GM12865 (cell line): ENCODE measurements around the gene NGEF.
"Not testable (repeated sequence)": the region's sequence is repeated elsewhere in the genome, so short reads cannot be mapped to it uniquely, and the experiment has no call there.

ENCODE experiments used
- DNase-seq: peaks from one replicate; pipeline ENCODE4 v3.0.0; 2010; ENCODE audit warnings: low read depth
- H3K4me3 ChIP-seq: 2 replicates; pipeline ENCODE4 v1.5.1; 2011; ENCODE audit warnings: mild to moderate bottlenecking, low read depth, low read length, control low read depth
- TF ChIP-seq, protein P1 (sequence below): IDR thresholded peaks from 2 replicates; pipeline ENCODE4 v1.5.1; 2011; ENCODE audit warnings: low read length, control low read depth, low read depth, inconsistent platforms; ENCODE audit not compliant: insufficient read depth; ENCODE audit errors: missing control alignments

Gene NGEF

DNA sequence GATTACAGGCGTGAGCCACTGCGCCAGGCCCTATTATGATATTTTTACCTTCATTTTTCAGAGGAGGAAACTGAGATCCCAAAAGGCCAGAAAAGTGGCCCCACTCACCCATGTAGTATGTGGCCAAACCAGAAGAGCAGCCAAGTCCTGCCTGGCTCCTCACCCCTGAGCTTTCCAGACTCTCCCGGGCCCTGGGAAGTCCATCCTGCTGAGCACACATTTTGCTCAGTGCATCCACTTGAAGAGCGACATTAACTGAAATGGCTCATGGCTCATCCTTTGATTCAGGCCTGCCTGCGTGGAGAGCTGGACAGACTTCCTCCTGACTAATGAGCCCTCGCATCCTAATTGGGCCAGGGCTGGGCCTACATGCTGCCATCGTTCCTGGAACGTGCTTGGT is 9.5 kb upstream of the NGEF start:
- H3K4me3 ChIP-seq = no peak overlapping the region
- TF ChIP-seq, protein P1, sequence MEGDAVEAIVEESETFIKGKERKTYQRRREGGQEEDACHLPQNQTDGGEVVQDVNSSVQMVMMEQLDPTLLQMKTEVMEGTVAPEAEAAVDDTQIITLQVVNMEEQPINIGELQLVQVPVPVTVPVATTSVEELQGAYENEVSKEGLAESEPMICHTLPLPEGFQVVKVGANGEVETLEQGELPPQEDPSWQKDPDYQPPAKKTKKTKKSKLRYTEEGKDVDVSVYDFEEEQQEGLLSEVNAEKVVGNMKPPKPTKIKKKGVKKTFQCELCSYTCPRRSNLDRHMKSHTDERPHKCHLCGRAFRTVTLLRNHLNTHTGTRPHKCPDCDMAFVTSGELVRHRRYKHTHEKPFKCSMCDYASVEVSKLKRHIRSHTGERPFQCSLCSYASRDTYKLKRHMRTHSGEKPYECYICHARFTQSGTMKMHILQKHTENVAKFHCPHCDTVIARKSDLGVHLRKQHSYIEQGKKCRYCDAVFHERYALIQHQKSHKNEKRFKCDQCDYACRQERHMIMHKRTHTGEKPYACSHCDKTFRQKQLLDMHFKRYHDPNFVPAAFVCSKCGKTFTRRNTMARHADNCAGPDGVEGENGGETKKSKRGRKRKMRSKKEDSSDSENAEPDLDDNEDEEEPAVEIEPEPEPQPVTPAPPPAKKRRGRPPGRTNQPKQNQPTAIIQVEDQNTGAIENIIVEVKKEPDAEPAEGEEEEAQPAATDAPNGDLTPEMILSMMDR = no peak
- DNase-seq = no peak

DNA sequence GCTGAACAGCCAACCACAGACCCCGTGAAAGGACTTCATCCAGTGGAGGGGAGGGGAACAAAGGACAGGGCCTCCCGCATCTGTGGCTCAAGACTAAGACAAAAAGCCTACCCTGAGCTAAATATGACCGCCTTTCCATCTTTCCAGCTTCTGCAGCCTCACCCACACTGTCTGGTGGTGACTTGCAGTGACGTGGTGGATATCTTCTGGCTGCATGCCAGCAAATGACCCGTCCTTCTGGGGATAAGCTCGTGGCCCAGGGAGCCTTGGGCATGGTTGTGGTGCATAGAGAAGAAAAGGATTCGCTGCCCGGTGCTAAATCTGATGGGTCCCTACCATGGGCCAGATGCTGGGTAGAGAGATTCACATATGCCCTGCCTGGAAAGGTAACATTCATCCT is 8.7 kb upstream of the NGEF start:
- no peak for DNase-seq
- TF ChIP-seq, protein P1 = no peak
- H3K4me3 ChIP-seq = no peak overlapping the region

DNA sequence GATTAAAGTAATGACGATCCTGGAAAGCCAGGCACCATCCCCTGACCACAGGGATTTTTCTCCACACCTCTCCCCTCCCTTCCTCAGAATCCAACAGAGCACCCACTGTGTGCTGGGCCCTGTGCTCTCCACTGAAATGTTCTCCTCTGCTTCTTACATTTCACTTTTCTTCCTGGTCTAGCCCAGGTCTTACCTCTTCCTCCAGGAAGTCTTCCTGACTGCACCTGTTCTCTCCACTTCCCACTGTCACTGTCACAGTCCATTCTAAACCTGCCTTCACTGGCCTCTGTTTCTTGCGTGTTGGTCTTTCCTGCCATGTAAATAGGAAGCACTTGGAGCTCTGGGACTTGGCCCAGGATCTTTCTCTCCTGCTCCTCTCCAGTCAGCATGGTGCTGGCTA is 7.4 kb upstream of the NGEF start:
- DNase-seq = no peak
- TF ChIP-seq, protein P1 = no peak
- no peak overlapping the region for H3K4me3 ChIP-seq

DNA sequence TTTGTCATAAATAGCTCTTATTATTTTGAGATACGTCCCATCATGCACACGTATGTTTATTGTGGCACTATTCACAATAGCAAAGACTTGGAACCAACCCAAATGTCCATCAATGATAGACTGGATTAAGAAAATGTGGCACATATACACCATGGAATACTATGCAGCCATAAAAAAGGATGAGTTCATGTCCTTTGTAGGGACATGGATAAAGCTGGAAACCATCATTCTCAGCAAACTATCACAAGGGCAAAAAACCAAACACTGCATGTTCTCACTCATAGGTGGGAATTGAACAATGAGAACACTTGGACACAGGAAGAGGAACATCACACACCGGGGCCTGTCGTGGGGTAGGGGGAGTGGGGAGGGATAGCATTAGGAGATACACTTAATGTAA is 6.6 kb upstream of the NGEF start:
- not testable (repeated sequence) for DNase-seq, H3K4me3 ChIP-seq

DNA sequence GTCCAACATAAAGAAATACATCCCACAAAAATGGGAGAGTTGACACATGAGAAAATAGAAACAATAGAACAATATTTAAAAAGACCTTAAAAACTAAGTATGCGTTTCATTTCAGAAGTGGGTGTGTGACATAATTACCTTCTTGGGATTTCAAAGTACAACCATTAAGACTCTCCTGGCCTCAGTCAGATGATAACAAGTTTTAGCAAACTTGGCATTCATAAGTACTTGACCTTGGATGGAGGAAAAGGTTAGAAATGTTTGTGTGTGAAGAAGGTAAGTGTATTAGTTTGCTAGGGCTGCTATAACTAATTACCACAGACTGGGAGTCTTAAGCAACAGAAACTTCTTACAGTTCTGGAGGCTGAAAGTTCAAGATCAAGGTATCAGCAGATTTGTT is 4.9 kb upstream of the NGEF start:
- no peak for DNase-seq
- TF ChIP-seq, protein P1 = no peak
- no peak overlapping the region for H3K4me3 ChIP-seq

DNA sequence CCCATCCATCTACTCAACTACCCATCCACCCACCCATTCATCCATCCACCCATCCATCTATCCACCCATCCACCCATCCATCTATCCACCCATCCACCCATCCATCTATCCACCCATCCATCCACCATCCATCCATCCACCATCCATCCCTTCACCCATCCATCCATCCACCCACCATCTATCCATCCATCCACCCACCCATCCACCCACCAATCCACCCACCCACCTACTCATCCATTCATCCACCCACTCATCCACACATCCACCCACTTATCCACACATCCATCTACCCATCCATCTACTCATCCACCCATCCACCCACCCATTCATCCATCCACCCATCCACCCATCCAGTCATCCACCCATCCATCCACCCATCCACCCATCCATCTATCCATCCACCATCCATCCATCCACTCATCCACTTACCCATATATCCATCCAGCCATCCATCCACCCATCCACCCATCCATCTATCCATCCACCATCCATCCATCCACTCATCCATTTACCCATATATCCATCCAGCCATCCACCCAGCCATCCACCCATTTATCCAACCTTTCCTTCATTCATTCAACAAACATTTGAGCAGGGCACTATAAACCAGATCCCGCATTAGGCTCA is 2.1 kb upstream of the NGEF start:
- TF ChIP-seq, protein P1 = no peak
- H3K4me3 ChIP-seq = no peak overlapping the region
- DNase-seq = no peak

DNA sequence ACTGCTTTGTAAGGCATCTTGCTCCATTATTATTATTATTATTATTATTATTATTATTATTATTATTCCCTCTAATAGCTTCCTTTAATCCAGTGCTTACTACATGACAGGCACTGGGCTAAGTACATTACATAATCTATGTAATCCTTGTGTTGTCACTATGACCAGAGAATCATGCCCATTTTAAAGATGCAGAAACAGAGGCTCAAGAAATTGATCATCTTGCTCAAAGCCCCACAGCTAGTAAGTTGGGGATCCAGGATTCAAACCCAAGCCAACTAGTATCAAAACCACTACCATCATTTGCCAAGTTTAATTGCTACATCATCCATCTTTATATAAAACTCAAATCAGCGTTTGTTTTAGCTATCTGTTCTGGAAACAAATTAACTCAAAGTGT is 594 bp upstream of the NGEF start:
- no peak overlapping the region for H3K4me3 ChIP-seq
- no peak for DNase-seq
- TF ChIP-seq, protein P1 = no peak
